Germinal center (tissue), 1 donor: ENCODE results near the gene AGGF1.
"Not testable (repeated sequence)": the region's sequence is repeated elsewhere in the genome, so short reads cannot be mapped to it uniquely, and the experiment has no call there.

Source experiments
- DNase-seq: peaks from one replicate; pipeline ENCODE4 v3.0.0; 2012; ENCODE audit warnings: mixed read lengths, low spot score

Gene AGGF1

GRCh38 chr5:77022511-77023417, 7.4 kb upstream of the AGGF1 start:
- DNase-seq, result no peak

DNA sequence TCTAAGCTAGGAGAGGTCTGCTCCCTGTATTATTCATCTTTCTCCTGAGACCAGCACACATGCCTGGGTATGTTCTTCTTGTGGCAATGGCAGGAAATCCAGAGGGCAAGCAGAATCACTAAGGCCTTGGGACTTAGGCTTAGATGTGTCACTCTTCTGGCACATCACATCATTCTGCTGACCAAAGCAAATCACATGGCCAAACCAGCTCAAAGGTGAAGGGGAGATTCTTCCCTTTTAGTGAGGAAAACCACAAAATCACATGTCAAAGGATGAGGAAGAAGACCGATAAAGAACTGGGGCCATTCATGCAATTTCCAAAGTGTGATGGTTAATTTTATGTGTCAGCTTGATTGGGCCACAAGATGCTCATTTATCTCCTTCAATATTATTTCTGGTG, 5.7 kb upstream of the AGGF1 start:
- no peak for DNase-seq

DNA sequence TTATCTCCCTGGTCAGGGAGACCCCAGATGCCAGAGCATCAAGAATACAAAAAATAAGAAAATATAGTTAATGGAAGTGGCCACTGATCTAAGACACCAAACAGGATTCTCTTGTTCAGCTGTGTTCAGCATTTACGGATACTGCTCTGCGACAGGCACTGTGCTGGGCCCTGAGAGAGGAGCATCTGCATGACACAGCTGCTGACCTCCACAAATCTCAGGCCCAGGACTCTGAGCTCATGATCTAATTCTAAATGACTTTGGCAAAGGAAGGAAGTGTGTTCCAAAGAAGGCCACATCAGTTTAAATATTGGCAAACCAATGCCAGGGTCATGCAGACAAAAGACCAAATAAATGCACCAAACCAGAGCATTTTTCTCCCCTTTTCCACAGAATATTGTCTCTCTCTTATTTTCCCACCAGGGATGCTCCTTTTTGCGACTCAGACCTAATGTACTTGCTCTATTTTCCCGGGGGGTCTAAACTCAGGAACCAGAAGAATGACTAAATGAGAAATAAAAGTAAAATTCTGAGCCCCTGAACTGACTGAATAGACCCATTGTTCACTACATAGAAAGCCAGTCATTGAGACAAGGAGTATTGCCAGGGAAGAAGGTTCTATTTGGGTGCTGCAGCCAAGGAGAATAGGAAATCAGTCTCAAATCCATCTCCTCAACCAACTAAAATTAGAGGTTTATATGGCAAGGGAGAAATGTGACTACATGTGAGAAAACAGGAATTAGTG, 1.4 kb upstream of the AGGF1 start:
- DNase-seq, result no peak

GRCh38 chr5:77029376-77029885, 773 bp upstream of the AGGF1 start:
- DNase-seq, result no peak

DNA sequence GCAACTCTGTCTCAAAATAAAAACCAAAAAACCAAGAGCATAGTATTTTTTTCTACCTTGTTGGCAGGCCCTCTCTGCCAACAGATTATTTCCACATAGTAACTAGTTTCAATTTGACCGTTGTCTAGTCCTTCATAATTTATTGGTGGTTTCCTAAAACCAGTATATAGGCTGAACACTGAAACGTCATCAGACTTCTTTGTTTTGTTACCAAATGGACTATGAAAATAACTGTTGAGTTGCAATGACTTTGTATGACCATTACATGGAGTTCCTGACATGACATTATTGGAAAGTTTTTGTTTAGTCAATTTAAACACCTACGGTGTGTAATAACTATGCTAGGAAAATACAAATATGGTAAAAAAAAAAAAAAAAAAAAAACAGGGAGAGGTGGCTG, 1.7 kb downstream of the AGGF1 start:
- DNase-seq, result no peak

- no peak for DNase-seq
Measured at GRCh38 chr5:77032635-77033034, 2.4 kb downstream of the AGGF1 start.

DNA sequence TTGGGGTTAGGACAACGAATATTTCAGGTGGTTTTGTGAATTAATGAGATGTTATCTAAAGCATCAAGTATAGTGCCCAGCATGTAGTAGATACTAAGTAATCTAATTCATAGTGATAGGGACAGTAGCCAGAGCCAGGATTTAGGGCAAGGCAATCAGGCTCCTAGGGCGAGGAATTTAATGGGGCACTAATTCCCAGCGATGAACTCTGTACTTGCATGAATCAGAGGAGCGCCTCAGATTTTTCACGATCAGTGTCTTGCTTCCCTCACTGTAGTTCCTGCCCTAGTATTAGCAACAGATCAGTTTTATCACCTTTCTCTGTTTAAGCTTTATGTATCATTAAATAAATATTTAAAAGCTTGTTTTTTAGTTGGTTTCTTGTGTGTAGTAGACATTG, 3.1 kb downstream of the AGGF1 start:
- DNase-seq, result no peak

- no peak for DNase-seq
Measured at GRCh38 chr5:77035950-77036349, 5.7 kb downstream of the AGGF1 start.

GRCh38 chr5:77046416-77047073, 16.3 kb downstream of the AGGF1 start:
- DNase-seq, result no peak

GRCh38 chr5:77064040-77064439, 33.8 kb downstream of the AGGF1 start:
- no peak for DNase-seq

DNA sequence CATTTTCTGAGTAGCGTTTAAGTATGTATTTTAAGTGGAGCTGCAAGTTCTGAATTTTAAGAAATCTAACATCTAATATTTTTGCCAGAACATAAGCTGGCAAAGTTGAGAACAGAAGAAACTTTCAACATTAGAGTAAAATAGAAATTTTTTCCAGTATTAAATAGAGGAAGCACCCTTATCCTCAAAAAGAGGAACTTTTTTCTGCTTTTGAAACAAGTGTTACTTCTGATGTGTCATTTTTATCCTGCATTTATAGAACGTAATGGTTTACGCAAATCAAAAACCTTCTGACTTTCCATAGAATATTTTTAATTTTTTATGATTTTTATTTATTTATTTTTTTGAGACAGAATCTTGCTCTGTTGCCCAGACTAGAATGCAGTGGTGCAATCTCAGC, 35.1 kb downstream of the AGGF1 start:
- no peak for DNase-seq

DNA sequence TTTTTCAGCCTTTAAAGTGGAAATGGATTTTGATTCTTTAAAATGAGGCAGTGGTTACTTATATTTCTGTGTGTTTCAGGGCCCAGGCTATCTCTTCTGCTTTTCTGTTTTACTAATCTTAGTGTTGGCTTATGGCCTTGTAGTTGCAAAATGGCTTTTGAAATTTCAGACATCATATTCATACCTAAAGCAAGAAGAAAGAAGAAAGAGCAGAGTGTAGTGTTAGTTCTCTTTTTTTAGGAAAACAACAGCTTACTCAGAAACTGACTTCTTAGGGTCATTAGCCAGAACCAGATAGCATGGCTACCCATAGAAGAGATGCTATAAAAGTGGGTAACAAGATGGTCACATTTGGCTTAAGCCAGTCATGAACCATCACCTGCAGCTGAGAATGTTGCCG, 36.0 kb downstream of the AGGF1 start:
- DNase-seq, result no peak

DNA sequence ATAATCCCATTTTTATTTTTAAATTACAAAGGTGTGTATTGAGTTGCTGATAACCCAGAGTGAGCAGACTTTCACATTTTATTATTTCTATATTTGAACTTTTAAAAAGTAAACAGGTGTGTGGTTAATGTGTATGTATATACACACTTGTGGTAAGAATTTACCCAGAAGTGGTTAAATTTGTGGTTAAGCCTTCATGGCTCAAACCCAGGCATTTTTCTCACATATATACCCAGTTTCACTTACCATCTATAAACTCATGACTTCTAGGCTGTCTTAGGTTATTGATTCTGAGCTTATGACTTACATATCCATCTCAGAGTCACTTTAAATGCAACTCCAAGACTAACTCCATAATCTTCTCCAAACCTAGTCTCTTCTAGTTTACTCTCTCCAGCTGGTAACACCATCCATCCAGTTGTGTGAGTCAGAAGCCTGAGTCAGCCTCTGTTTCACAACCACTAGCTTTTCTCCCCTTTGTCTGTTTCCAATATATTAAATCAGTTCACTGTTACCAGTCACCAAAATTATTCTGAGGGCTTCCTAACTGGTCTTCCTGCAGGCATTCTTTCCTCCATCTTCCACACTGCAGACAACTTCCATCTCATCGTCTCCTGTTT, 36.7 kb downstream of the AGGF1 start:
- no peak for DNase-seq

GRCh38 chr5:77073667-77074066, 43.5 kb downstream of the AGGF1 start:
- no peak for DNase-seq

GRCh38 chr5:77074745-77075144, 44.5 kb downstream of the AGGF1 start:
- DNase-seq, result no peak

- peak; percentile 79 for DNase-seq
Measured at GRCh38 chr5:77076961-77077828, 47.0 kb downstream of the AGGF1 start.

- no peak for DNase-seq
Measured at GRCh38 chr5:77077829-77078176, 47.6 kb downstream of the AGGF1 start.

GRCh38 chr5:77080479-77080878, 50.3 kb downstream of the AGGF1 start:
- not testable (repeated sequence) for DNase-seq

GRCh38 chr5:77080905-77081304, 50.7 kb downstream of the AGGF1 start:
- DNase-seq, result no peak

DNA sequence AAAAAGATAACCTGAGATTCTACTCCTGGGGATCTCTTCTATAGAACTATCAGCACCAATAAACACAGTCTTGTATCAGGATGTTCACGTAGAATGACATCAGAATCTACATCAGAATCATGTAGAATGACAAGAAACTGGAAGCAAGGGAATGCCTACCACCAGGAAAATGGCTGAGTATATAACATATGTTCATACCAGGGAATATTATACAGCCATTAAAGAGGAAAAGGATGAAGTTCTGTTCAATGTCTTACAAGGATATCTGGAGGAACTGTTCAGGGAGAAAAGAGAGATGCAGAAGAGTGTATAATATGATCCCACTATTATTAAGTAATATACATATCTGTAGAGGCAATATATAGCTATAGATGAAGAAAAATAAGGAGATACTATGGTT, 52.1 kb downstream of the AGGF1 start:
- DNase-seq, result no peak

GRCh38 chr5:77083088-77083487, 52.9 kb downstream of the AGGF1 start:
- DNase-seq, result no peak
